Transverse colon (tissue), 4 donors: Measurements from ENCODE around the gene DLX3. TPM values are rescaled to one million over a fixed set of nuclear protein-coding genes. Genes with fewer than 3 reads are reported as not detected.

Source experiments
- DNase-seq: peaks from one replicate; pipeline ENCODE4 v3.0.0-alpha.2; 2019
- H3K27ac ChIP-seq, 4 donors: fragments of 200-600 bp; sonication (generic); 2 replicates each; pipeline ENCODE4 v1.5.1; 2016 to 2018; ENCODE audit warnings: inconsistent platforms in 4 of 4
- H3K27me3 ChIP-seq: fragments of 200-600 bp; sonication (generic); 2 replicates; pipeline ENCODE4 v1.5.1; 2017; ENCODE audit warnings: inconsistent platforms
- H3K36me3 ChIP-seq, 4 donors: fragments of 200-600 bp; sonication (generic); 2 replicates each; pipeline ENCODE4 v1.5.1; 2017 to 2019; ENCODE audit warnings: inconsistent platforms in 4 of 4
- H3K4me1 ChIP-seq, 4 donors: fragments of 200-600 bp; sonication (generic); 2 replicates each; pipeline ENCODE4 v1.5.1; 2017 to 2020; ENCODE audit warnings: inconsistent platforms in 4 of 4
- H3K4me3 ChIP-seq, 4 donors: fragments of 200-600 bp; sonication (generic); 1 replicate in 1 of 4; 2 replicates in 3 of 4; pipeline versions ENCODE4 v1.5.1 to v1.6.1; 2017 to 2019; ENCODE audit warnings: inconsistent platforms in 4 of 4
- H3K9me3 ChIP-seq, 2 donors: fragments of 200-600 bp; sonication (generic); 2 replicates each; pipeline ENCODE4 v1.5.1; 2017 to 2019; ENCODE audit warnings: inconsistent platforms in 2 of 2
- CTCF ChIP-seq, 5 experiments: fragments of 200-600 bp in 3 of 5; fragments of 450-650 bp in 2 of 5; sonication (generic) in 3 of 5; IDR thresholded peaks; 1 replicate in 2 of 5; 2 replicates in 3 of 5; pipeline ENCODE4 v1.5.1; 2016 to 2017; ENCODE audit warnings: antibody characterized with exemption in 5 of 5, inconsistent platforms in 3 of 5, mild to moderate bottlenecking in 2 of 5, moderate library complexity in 1 of 5
- EP300 ChIP-seq: sonication (generic); formaldehyde crosslinking; IDR thresholded peaks from one replicate; pipeline ENCODE4 v1.6.1; 2017; ENCODE audit warnings: antibody characterized with exemption, low read depth
- POLR2A ChIP-seq: fragments of 450-650 bp; IDR thresholded peaks from one replicate; pipeline ENCODE4 v1.6.1; 2016; ENCODE audit warnings: antibody characterized with exemption, mild to moderate bottlenecking, moderate library complexity
- POLR2AphosphoS5 ChIP-seq, 3 donors: sonication (generic); formaldehyde crosslinking; IDR thresholded peaks; one replicate each; pipeline ENCODE4 v1.6.1; 2016; ENCODE audit warnings: antibody characterized with exemption in 3 of 3
- WGBS, 2 donors: methylation state at CpG; one replicate each; pipeline ENCODE4 v1.1.5; 2018; ENCODE audit warnings: low coverage in 1 of 2; 5-methylcytosine and 5-hydroxymethylcytosine counted together
- in situ Hi-C, 4 donors: fragments of 200-750 bp; cut with MboI; loops; one replicate each; pipeline versions ENCODE4 v1.15.0 to v1.15.1; 2017; ENCODE audit warnings: low sequenced_read_pairs in 3 of 4, low pct_ligation_motif_present in 1 of 4, low pct_unique_long_range_greater_than_20kb in 1 of 4
- intact Hi-C: fragments of 100-400 bp; cut with DNase I; formaldehyde crosslinking; loops from one replicate; pipeline ENCODE4 v1.15.1; 2023; ENCODE audit warnings: low total_unique reads
- total RNA-seq, 4 donors: library from RNA; depleted of rRNA; stranded (reverse); fragments of >200 nt; gene quantifications; one replicate each; pipeline ENCODE4 v1.1.0, GENCODE V29; 2016

DLX3 gene
- total RNA-seq, 4 donors from 2014 or later = not detected

- no peak overlapping the region for H3K4me3 ChIP-seq
- 65 to 80% methylated on average over 6 of the region's 6 CpGs for WGBS, 2 donors
- peak overlapping the region in 3 of 4 donors; percentile 36 to 42 (median 42) for H3K27ac ChIP-seq
- no peaks in the 10 kb centered on the region for H3K9me3 ChIP-seq
- in situ Hi-C loops (no loop called here), intact Hi-C loops (no loop called here)
- TF ChIP-seq CTCF (IDR thresholded peaks at IDR 0.05) = no peak
- TF ChIP-seq POLR2AphosphoS5 (IDR thresholded peaks at IDR 0.05) = peak in 1 of 3 donors; percentile 11
- no peak for TF ChIP-seq EP300
- TF ChIP-seq POLR2A = no peak
- H3K27me3 ChIP-seq = no peaks in the 10 kb centered on the region
- no peak for DNase-seq
- H3K4me1 ChIP-seq = peaks cover 12 to 42% (median 18%) of the 10 kb centered on the region in 4 donors
- H3K36me3 ChIP-seq = no peaks in the 10 kb centered on the region
Observed at GRCh38 chr17:50033316-50033715, 38.3 kb upstream of the DLX3 start.

- Histone ChIP-seq H3K9me3 (no peaks in the 10 kb centered on the region), H3K27me3 (no peaks in the 10 kb centered on the region), H3K27ac (no peak overlapping the region), H3K36me3 (no peaks in the 10 kb centered on the region), H3K4me3 (no peak overlapping the region), H3K4me1 (peaks cover 0 to 15% (median 10%) of the 10 kb centered on the region in 4 donors)
- intact Hi-C loops (no loop called here), in situ Hi-C loops (loop anchor here (5.0 to 10.0 kb wide), 3 partner anchors 56 to 63 kb away; no protein-coding TSS in a partner anchor)
- TF ChIP-seq CTCF (IDR thresholded peaks at IDR 0.05) (no peak), POLR2A (no peak), POLR2AphosphoS5 (IDR thresholded peaks at IDR 0.05) (no peak), EP300 (no peak)
- WGBS, 2 donors = 87 to 100% methylated on average over 1 to 7 of the region's 7 CpGs
- no peak for DNase-seq
Observed at GRCh38 chr17:50029185-50029584, 34.2 kb upstream of the DLX3 start.

GRCh38 chr17:50028736-50029120, 33.7 kb upstream of the DLX3 start:
- DNase-seq = no peak
- in situ Hi-C loops = loop anchor here (5.0 to 10.0 kb wide), 3 partner anchors 56 to 64 kb away; no protein-coding TSS in a partner anchor
- no peak overlapping the region for H3K4me3 ChIP-seq
- no peaks in the 10 kb centered on the region for H3K27me3 ChIP-seq
- no peak overlapping the region for H3K27ac ChIP-seq
- WGBS, 2 donors = 60 to 96% methylated on average over 1 to 6 of the region's 6 CpGs
- intact Hi-C loops = no loop called here
- TF ChIP-seq CTCF (IDR thresholded peaks at IDR 0.05) (no peak), EP300 (no peak), POLR2A (no peak), POLR2AphosphoS5 (IDR thresholded peaks at IDR 0.05) (no peak)
- H3K9me3 ChIP-seq = no peaks in the 10 kb centered on the region
- no peaks in the 10 kb centered on the region for H3K36me3 ChIP-seq
- H3K4me1 ChIP-seq = peaks cover 0 to 15% (median 10%) of the 10 kb centered on the region in 4 donors

- Histone ChIP-seq H3K4me3 (no peak overlapping the region), H3K9me3 (no peaks in the 10 kb centered on the region), H3K36me3 (no peaks in the 10 kb centered on the region), H3K4me1 (peaks cover 0 to 15% (median 7%) of the 10 kb centered on the region in 4 donors), H3K27ac (peak overlapping the region in 1 of 4 donors; percentile 58), H3K27me3 (no peaks in the 10 kb centered on the region)
- DNase-seq = no peak
- TF ChIP-seq CTCF (IDR thresholded peaks at IDR 0.05) = no peak
- no peak for TF ChIP-seq POLR2A
- no peak for TF ChIP-seq POLR2AphosphoS5 (IDR thresholded peaks at IDR 0.05)
- TF ChIP-seq EP300 = no peak
- in situ Hi-C loops = loop anchor here (5.0 to 10.0 kb wide), 3 partner anchors 57 to 64 kb away; no protein-coding TSS in a partner anchor
- intact Hi-C loops = no loop called here
- WGBS, 2 donors = 64 to 100% methylated on average over 1 to 17 of the region's 20 CpGs
Observed at GRCh38 chr17:50027881-50028735, 33.1 kb upstream of the DLX3 start.
